Measurements from ENCODE around the gene BCO2.

- TF ChIP-seq CTCF (IDR thresholded peaks at IDR 0.05 in 4 of 5, conservative IDR thresholded peaks at IDR 0.05 in 1 of 5) (no peak), POLR2A (IDR thresholded peaks at IDR 0.05) (no peak)
Observed at GRCh38 chr11:112185883-112186282, 10.6 kb downstream of the BCO2 start.
